Mononuclear cell (primary cell): Measurements from ENCODE around the gene RANBP10. TPM values are rescaled to one million over a fixed set of nuclear protein-coding genes. Genes with fewer than 3 reads are reported as not detected.

Experiments
- H3K27me3 ChIP-seq: 2 replicates; pipeline ENCODE4 v1.6.0; 2011; ENCODE audit warnings: low read length, control low read depth; ENCODE audit not compliant: insufficient read depth
- H3K4me1 ChIP-seq: 2 replicates; pipeline ENCODE4 v1.5.1; 2011; ENCODE audit warnings: mild to moderate bottlenecking, low read length, control low read depth; ENCODE audit not compliant: insufficient read depth
- H3K4me3 ChIP-seq: 2 replicates; pipeline ENCODE4 v1.5.1; 2011; ENCODE audit warnings: mild to moderate bottlenecking, low read length, moderate library complexity
- H3K9me3 ChIP-seq: 2 replicates; pipeline ENCODE4 v1.5.1; 2011; ENCODE audit warnings: low read depth, mild to moderate bottlenecking, control low read depth, low read length
- total RNA-seq: library from RNA; depleted of rRNA; stranded (reverse); fragments of >200 nt; gene quantifications from one replicate; pipeline ENCODE4 v1.2.3, GENCODE V29; 2012

RANBP10 gene
- total RNA-seq, 1 donor: 8.5 TPM

GRCh38 chr16:67676939-67677338 lies 129.4 kb downstream of the RANBP10 start:
- Histone ChIP-seq H3K27me3 (no peaks in the 10 kb centered on the region), H3K4me1 (peaks cover 17% of the 10 kb centered on the region), H3K9me3 (no peaks in the 10 kb centered on the region), H3K4me3 (no peak overlapping the region)

GRCh38 chr16:67676516-67676915 lies 129.8 kb downstream of the RANBP10 start:
- Histone ChIP-seq H3K4me1 (peaks cover 17% of the 10 kb centered on the region), H3K9me3 (no peaks in the 10 kb centered on the region), H3K4me3 (no peak overlapping the region), H3K27me3 (no peaks in the 10 kb centered on the region)

DNA sequence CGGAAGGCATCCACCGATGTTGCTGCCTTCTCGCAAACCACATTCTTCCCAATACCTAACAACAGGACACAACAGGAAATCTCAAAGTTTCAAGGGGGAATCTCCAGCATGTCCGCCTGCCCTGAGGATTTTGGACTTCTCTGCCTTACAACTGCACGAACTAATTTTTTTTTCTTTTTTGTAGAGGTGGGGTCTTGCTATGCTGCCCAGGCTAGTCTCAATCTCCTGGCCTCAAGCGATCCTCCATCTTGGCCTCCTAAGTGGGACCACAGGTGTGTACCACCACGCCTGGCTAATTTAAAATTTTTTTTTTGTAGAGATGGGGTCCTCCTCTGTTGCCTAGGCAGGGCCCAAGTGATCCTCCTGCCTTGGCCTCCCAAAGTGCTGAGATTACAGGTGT lies 130.4 kb downstream of the RANBP10 start:
- H3K27me3 ChIP-seq: no peaks in the 10 kb centered on the region
- no peaks in the 10 kb centered on the region for H3K9me3 ChIP-seq
- H3K4me1 ChIP-seq: peaks cover 17% of the 10 kb centered on the region
- no peak overlapping the region for H3K4me3 ChIP-seq

DNA sequence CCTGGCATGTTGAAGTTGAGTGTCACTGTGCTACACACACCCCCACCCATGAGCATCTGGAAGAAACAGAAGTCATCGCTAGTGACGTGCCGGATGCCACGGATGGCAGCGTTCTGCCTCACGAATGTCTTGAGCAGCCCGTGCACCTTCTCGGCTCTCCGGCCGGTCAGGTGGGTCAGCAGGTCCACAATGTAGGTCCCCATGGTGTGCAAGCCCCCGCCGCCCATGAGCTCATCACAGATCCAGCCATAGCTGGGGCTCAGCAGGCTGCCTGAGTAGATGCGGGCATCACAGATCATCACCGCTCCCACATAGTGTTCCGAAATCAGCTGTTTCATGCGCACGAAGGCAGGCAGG lies 130.8 kb downstream of the RANBP10 start:
- Histone ChIP-seq H3K4me3 (no peak overlapping the region), H3K4me1 (peaks cover 17% of the 10 kb centered on the region), H3K9me3 (no peaks in the 10 kb centered on the region), H3K27me3 (no peaks in the 10 kb centered on the region)

DNA sequence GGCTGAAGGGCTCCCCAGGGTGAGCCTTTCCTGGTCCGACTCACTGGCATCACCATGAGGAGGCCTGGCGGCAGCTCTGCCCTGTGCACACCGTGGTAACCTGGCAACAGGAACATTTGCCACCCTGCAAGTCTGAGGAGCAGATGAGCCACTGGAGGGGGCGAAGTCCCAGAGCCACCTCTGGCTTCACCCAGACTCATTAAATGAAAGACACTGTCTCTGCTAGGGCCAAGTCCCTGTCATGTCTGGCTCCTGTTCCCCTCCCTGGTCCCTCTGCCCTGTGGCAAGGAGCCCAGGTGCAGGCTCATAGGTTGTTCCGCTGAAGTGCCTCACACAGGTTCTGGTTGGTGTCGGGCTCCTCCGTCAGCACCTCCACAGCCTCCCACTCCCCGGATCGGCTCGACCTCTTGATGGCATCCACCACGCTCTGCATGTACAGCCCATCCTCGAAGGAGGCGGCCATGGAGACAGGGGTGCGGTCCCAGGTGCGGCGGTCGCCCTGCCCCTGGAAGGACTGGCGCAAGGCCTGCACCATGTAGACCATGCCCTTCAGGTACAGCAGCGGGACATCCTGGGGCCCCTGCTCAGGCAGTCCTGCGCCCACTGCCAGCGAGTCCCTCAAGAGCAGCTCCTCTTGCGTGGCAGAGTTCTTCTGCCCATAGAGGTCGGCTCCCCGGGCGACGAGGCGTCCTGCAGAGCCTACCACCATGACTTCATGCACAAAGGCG lies 131.3 kb downstream of the RANBP10 start:
- H3K27me3 ChIP-seq: no peaks in the 10 kb centered on the region
- H3K4me3 ChIP-seq: no peak overlapping the region
- H3K9me3 ChIP-seq: no peaks in the 10 kb centered on the region
- peaks cover 17% of the 10 kb centered on the region for H3K4me1 ChIP-seq

DNA sequence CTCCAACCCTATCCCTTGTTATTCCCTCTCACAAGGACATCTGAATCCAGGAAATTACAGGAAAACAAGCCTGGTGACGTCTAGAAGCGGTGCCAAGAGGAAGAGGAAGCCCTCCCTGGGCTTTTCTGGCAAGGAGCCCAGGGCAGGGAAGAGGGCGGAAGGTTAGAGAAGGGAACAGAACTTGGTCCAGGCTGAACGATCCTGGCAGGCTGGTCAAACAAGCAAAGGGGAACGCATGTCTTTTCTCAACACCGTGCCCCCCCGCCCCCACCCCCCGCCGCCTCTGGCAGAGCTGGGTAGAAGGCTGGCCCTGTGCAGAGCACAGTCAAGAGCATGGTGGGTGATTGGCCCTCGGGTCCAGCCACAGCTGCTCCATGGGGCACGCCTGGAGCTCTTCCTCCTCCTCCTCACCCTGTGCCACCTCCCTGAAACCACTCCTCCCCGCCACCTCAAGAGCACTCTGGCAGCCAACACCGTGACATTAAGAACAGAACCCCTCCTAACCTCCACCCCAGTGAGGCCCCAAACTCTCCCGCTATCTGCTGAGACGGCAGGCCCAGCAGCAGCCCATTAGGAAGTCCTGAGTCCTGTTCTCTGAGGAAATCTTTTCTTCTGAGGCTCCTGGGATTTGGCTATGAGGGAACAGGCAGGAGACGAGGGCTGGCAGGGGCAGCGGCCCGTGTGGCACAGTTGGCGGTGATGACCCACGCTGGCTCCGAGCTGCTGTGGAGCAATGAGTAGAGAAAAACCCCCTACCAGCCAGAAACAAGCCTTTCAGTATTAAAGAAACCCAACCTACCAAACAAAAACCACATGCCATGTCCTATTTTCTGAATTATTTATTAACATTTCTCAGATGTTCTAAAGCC lies 132.4 kb downstream of the RANBP10 start:
- Histone ChIP-seq H3K9me3 (no peaks in the 10 kb centered on the region), H3K27me3 (no peaks in the 10 kb centered on the region), H3K4me1 (peaks cover 24% of the 10 kb centered on the region), H3K4me3 (no peak overlapping the region)

Other genes with a start within 250 kb of the RANBP10 start
- 43.2 TPM for gene CTCF, start 244.0 kb downstream of the RANBP10 start, total RNA-seq
- 20.8 TPM for gene CARMIL2, start 161.4 kb downstream of the RANBP10 start, total RNA-seq
- gene ACD, start 146.3 kb downstream of the RANBP10 start, total RNA-seq: 12.7 TPM
- 3.0 TPM for gene PARD6A, start 145.6 kb downstream of the RANBP10 start, total RNA-seq
- 3.0 TPM for gene ENKD1, start 139.8 kb downstream of the RANBP10 start, total RNA-seq
- 6.8 TPM for gene C16orf86, start 139.7 kb downstream of the RANBP10 start, total RNA-seq
- 2.0 TPM for gene GFOD2, start 87.2 kb downstream of the RANBP10 start, total RNA-seq
- gene TSNAXIP1, start 329 bp upstream of the RANBP10 start, total RNA-seq: 0.42 TPM
- 38.5 TPM for gene THAP11, start 35.8 kb upstream of the RANBP10 start, total RNA-seq
- 89.1 TPM for gene NUTF2, start 40.4 kb upstream of the RANBP10 start, total RNA-seq
- 20.8 TPM for gene CENPT, start 41.1 kb upstream of the RANBP10 start, total RNA-seq
- gene EDC4, start 66.5 kb upstream of the RANBP10 start, total RNA-seq: 48.1 TPM
- not detected for gene NRN1L, start 78.3 kb upstream of the RANBP10 start, total RNA-seq
- gene PSKH1, start 86.7 kb upstream of the RANBP10 start, total RNA-seq: 4.3 TPM
- 6.3 TPM for gene CTRL, start 125.3 kb upstream of the RANBP10 start, total RNA-seq
- 69.4 TPM for gene PSMB10, start 130.3 kb upstream of the RANBP10 start, total RNA-seq
- gene LCAT, start 137.6 kb upstream of the RANBP10 start, total RNA-seq: 0.84 TPM
- gene SLC12A4, start 162.1 kb upstream of the RANBP10 start, total RNA-seq: 6.9 TPM
- gene DPEP3, start 173.9 kb upstream of the RANBP10 start, total RNA-seq: 0.21 TPM
- 17.2 TPM for gene DPEP2, start 192.9 kb upstream of the RANBP10 start, total RNA-seq
- not detected for gene DPEP2NB, start 209.4 kb upstream of the RANBP10 start, total RNA-seq
- 29.7 TPM for gene DDX28, start 216.7 kb upstream of the RANBP10 start, total RNA-seq
- gene DUS2, start 216.7 kb upstream of the RANBP10 start, total RNA-seq: 11.3 TPM